Vagina (tissue), 2 donors: ENCODE data around the gene KRT81.

ENCODE experiments used
- CTCF ChIP-seq, 3 experiments: fragments of 450-650 bp in 2 of 3; fragments of 200-600 bp in 1 of 3; sonication (generic) in 1 of 3; IDR thresholded peaks; one replicate each; pipeline ENCODE4 v1.5.1; 2017 to 2019; ENCODE audit warnings: antibody characterized with exemption in 3 of 3, mild to moderate bottlenecking in 2 of 3, moderate library complexity in 2 of 3
- POLR2A ChIP-seq, 2 donors: fragments of 450-650 bp; IDR thresholded peaks; one replicate each; pipeline ENCODE4 v1.6.1; 2017; ENCODE audit warnings: antibody characterized with exemption in 2 of 2, mild to moderate bottlenecking in 2 of 2, moderate library complexity in 2 of 2
- POLR2AphosphoS5 ChIP-seq, 2 donors: sonication (generic); formaldehyde crosslinking; IDR thresholded peaks; one replicate each; pipeline ENCODE4 v1.9.0; 2017; ENCODE audit warnings: antibody characterized with exemption in 2 of 2, mild to moderate bottlenecking in 2 of 2, low read depth in 1 of 2; ENCODE audit not compliant: insufficient read depth in 1 of 2

- TF ChIP-seq POLR2AphosphoS5 (IDR thresholded peaks at IDR 0.05; ENCODE audit: insufficient read depth in 1 of 2, low read depth in 1 of 2) = no peak
- TF ChIP-seq CTCF (IDR thresholded peaks at IDR 0.05) = no peak
- no peak for TF ChIP-seq POLR2A (IDR thresholded peaks at IDR 0.05)
These were observed 23.6 kb downstream of the KRT81 start for GRCh38 chr12:52267699-52268098.
